GM21515 (cell line): Measurements from ENCODE around the gene C1orf159.
"Not testable (repeated sequence)": the region's sequence is repeated elsewhere in the genome, so short reads cannot be mapped to it uniquely, and the experiment has no call there.

Experiments used
- ATAC-seq: cut with Tn5 transposase; IDR thresholded peaks from one replicate; pipeline ENCODE4 v1.9.1; 2021; ENCODE audit not compliant: unreplicated experiment

Gene C1orf159

GRCh38 chr1:1119272-1119890 lies 3.5 kb upstream of the C1orf159 start:
- no peak for ATAC-seq

- ATAC-seq: no peak
These were observed 3.0 kb upstream of the C1orf159 start for GRCh38 chr1:1118876-1119220.

DNA sequence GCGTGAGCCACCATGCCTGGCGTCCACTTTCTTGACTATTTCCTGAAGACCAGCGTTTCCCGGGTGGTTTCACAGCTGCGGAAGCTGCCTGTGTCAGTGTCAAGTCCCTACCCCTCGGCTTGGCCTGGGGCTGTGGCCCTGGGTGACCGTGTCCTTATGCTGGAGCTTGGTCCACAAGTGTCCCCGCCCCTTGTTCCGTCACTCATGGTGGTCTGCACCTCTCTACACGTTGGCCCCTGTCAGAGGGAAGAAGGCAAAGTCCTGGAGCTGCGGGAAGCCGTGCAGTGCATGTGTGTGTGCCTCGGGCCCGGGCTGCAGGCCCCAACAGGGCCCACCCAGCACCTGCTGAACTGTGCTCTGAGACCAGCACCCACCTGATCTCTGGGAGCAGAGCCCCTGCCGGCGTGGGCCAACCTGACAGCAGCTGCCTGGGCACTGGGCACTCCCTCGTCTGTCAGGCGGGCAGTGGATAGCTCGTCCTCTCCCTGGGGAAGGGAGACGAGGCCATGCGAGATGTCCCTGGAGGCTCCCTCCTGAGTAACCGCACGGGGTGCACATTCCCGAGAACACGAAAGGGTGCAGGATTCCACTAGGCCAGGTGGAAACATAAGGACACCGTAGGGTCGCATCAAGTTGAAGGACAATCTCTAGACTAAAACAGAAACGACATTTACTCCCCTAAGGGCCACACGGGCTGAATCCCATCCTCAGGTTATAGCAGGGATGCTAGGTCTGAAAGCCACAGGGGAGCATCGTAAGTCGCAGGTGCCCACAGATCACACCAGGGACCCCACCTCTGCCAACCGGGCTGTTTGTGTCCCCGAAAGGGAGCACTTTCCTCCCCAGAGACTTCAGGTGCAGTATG lies 2.4 kb upstream of the C1orf159 start:
- no peak for ATAC-seq

GRCh38 chr1:1117469-1117831 lies 1.6 kb upstream of the C1orf159 start:
- no peak for ATAC-seq

DNA sequence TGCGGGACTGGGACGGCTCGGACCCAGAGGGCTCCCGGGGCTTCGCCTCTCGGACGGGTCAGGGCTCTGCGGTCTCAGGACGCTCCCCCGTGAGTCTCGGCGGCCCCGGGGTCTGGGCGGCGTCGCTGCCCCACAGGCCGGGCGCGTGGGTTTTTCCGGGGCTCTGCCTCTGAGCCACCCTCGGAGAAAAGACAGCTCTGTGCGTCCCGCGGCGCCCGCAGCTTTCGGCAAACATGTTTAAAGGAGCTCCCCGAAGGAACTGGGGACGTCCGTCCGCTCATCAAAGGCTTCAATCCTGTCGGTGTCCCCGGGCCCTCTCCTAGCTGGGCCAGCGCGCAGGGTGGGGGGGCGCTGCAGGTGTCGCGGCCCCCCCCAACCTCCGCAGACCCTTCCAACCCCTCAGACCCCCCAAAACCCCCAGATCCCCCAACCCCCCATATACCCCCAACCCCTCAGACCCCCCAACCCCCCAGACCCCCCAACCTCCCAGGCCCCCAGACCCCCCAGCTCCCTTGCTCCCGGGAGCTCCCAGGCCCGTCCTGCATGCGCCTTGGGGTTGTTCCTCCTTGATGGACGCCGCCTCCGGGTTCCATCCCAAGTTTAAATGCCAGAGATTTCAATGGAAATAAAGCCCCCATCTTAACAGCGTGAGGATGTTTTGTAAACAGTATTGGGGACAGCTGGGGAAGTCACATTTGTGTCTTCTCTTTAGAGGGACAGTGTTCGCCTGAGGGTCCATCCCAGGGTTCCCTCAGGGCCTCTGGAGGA lies 996 bp upstream of the C1orf159 start:
- no peak for ATAC-seq

GRCh38 chr1:1115136-1115785 lies 628 bp downstream of the C1orf159 start:
- no peak for ATAC-seq

DNA sequence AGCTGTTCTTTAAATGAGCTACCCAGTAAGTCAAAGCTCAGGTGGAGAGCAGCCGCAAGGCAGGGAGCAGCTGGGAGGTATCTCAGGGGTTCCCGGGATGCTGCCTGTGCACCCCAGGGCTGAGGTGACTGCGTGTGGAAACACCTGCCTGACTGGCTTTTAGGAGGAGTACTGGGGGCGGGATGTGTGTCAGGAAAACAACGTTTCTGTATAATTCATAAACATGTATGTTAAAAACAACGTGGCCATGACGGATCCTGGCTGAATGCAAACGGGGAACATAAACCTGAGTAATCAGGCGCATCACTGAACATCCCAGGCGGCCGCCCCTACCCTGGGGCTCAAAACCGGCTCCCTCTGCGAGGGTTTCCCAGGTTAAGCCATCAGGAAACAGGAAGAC lies 1.5 kb downstream of the C1orf159 start:
- no peak for ATAC-seq

GRCh38 chr1:1112237-1112985 lies 3.5 kb downstream of the C1orf159 start:
- no peak for ATAC-seq

- ATAC-seq: no peak
These were observed 4.2 kb downstream of the C1orf159 start for GRCh38 chr1:1111516-1112236.

DNA sequence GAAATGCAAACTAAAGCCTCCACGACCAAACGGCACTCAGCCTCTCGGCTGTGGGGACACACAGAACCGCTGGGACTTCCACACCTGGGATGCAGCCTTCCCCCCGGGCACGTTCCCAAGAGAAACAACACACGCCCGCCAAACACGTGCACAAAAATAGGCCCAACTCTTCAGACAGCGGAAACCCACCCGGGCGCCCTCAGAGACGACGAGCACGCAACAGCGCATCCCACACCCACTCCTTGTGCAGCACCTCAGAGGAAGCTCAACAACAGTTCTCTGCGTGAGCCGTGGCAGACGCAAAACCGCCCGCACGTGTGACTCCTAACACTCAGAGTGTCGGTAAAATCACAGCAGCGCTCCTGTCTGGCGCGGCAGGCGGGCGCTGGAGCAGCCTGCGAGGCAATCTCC lies 5.3 kb downstream of the C1orf159 start:
- ATAC-seq: no peak

GRCh38 chr1:1109743-1110142 lies 6.1 kb downstream of the C1orf159 start:
- no peak for ATAC-seq

DNA sequence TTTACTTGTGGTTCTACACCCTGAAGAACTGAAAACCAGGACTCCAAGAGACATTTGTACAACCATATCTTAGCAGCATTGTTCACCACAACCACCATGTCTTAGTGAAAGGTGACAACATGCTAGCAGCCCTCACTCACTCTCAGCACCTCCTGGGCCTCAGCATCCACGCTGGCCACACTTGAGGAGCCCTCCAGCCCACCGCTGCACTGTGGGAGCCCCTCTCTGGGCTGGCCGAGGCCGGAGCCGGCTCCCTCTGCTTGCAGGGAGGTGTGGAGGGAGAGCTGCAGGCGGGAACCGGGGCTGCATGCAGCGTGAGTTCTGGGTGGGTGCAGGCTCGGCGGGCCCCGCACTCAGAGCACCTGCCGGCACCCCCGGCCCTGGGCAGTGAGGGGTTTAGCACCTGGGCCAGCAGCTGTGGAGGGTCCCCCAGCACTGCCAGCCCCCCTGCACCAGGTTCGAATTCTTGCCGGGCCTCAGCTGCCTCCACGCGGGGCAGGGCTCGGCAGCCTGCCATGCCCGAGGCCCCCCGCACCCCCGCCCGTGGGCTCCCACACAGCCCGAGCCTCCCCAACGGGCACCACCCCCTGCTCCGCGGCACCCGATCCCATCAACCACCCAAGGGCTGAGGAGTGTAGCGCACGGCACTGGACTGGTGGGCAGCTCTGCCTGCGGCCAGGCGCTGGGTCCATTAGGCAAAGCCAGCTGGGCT lies 9.2 kb downstream of the C1orf159 start:
- no peak for ATAC-seq

- ATAC-seq: not testable (repeated sequence)
These were observed 11.7 kb downstream of the C1orf159 start for GRCh38 chr1:1104152-1104551.

GRCh38 chr1:1101503-1101902 lies 14.4 kb downstream of the C1orf159 start:
- ATAC-seq: no peak

DNA sequence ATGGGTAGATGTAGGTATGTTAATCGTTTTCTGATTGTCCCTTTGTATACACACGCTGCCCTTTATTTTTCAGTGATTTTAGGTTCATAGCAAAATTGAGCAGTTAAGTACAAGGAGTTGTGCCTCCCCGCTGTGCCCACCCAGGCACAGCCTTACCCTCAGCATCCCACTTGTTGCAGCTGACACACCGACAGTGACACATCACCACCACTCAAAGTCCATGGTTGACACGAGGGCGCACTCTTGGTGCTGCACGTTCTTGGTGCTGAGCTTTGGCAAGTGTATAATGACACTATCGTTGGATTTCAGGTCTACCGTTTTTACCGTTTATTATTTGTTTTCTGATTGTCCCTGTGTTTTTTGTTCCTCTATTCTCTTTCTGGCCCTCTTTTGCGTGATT lies 15.6 kb downstream of the C1orf159 start:
- no peak for ATAC-seq

GRCh38 chr1:1099506-1100183 lies 16.2 kb downstream of the C1orf159 start:
- ATAC-seq: no peak

DNA sequence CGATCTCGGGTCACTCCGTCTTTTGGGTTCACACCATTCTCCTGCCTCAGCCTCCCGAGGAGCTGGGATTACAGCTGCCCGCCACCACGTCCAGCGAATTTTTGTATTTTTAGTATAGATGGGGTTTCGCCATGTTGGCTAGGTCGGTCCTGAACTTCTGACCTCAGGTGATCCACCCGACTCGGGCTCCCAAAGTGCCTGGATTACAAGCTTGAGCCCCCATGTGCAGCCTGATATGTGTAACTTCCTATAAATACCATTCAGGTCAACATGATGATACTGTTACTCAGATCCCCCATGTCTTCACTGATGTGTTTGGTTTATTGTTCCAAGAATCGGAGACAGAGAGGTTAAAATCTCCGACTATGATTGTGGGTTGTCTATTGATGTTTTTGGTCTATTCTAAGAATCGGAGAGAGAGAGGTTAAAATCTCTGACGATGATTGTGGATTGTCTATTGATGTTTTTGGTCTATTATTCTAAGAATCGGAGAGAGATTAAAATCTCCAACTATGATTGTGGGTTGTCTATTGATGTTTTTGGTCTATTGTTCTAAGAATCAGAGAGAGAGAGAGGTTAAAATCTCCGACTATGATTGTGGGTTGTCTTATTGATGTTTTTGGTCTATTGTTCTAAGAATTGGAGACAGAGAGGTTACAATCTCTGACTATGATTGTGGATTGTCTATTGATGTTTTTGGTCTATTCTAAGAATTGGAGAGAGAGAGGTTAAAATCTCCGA lies 17.0 kb downstream of the C1orf159 start:
- ATAC-seq: no peak

DNA sequence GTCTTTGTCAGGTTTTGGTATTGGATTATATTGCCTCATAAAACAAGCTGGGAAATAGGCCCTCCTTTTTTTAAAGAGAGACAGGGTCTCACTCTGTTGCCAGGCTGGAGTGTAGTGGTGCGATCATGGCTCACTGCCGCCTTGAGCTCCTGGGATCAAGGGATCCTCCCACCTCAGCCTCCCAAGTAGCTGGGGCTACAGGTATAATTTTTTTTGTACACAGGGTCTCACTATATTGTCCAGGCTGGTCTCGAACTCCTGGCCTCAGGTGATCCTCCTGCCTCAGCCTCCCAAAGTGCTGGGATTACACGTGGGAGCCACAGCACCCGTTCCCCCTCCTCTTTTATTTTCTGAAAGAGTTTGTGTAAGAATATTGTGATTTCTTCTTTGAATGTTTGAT lies 19.8 kb downstream of the C1orf159 start:
- ATAC-seq: not testable (repeated sequence)
